ENCODE data around the gene ZNF625.
"Not testable (repeated sequence)": the region's sequence is repeated elsewhere in the genome, so short reads cannot be mapped to it uniquely, and the experiment has no call there.

- TF ChIP-seq, protein P1, sequence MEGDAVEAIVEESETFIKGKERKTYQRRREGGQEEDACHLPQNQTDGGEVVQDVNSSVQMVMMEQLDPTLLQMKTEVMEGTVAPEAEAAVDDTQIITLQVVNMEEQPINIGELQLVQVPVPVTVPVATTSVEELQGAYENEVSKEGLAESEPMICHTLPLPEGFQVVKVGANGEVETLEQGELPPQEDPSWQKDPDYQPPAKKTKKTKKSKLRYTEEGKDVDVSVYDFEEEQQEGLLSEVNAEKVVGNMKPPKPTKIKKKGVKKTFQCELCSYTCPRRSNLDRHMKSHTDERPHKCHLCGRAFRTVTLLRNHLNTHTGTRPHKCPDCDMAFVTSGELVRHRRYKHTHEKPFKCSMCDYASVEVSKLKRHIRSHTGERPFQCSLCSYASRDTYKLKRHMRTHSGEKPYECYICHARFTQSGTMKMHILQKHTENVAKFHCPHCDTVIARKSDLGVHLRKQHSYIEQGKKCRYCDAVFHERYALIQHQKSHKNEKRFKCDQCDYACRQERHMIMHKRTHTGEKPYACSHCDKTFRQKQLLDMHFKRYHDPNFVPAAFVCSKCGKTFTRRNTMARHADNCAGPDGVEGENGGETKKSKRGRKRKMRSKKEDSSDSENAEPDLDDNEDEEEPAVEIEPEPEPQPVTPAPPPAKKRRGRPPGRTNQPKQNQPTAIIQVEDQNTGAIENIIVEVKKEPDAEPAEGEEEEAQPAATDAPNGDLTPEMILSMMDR (IDR thresholded peaks at IDR 0.05; ENCODE audit: insufficient read depth, low read depth, low read length): not testable (repeated sequence)
- TF ChIP-seq EZH2 (IDR thresholded peaks at IDR 0.05; ENCODE audit: insufficient read depth, low read length): not testable (repeated sequence)
Measured at GRCh38 chr19:12103909-12104308, 52.6 kb downstream of the ZNF625 start.
